Uterus (tissue), 4 donors: ENCODE measurements around the gene MANF. TPM values are rescaled to one million over a fixed set of nuclear protein-coding genes. Genes with fewer than 3 reads are reported as not detected.
"Not testable (repeated sequence)": the region's sequence is repeated elsewhere in the genome, so short reads cannot be mapped to it uniquely, and the experiment has no call there.

Experiments used
- DNase-seq, 2 donors: peaks; one replicate each; pipeline ENCODE4 v3.0.0-alpha.2; 2019 to 2020
- H3K27ac ChIP-seq, 2 donors: fragments of 200-600 bp; sonication (generic); 1 replicate in 1 of 2; 2 replicates in 1 of 2; pipeline ENCODE4 v1.5.1; 2016 to 2018
- H3K27me3 ChIP-seq, 2 donors: fragments of 200-600 bp; sonication (generic); one replicate each; pipeline ENCODE4 v1.5.1; 2018 to 2019; ENCODE audit warnings: control low read depth in 1 of 2
- H3K36me3 ChIP-seq, 2 donors: fragments of 200-600 bp; sonication (generic); one replicate each; pipeline ENCODE4 v1.5.1; 2019; ENCODE audit warnings: control low read depth in 1 of 2
- H3K4me1 ChIP-seq, 2 donors: fragments of 200-600 bp; sonication (generic); one replicate each; pipeline ENCODE4 v1.5.1; 2018 to 2019; ENCODE audit warnings: control low read depth in 1 of 2
- H3K4me3 ChIP-seq, 2 donors: fragments of 200-600 bp; sonication (generic); 1 replicate in 1 of 2; 2 replicates in 1 of 2; pipeline ENCODE4 v1.5.1; 2018 to 2019; ENCODE audit warnings: mild to moderate bottlenecking in 1 of 2
- H3K9me3 ChIP-seq, 2 donors: fragments of 200-600 bp; sonication (generic); one replicate each; pipeline ENCODE4 v1.5.1; 2019; ENCODE audit warnings: control low read depth in 1 of 2
- POLR2A ChIP-seq, 2 donors: fragments of 450-650 bp; IDR thresholded peaks; one replicate each; pipeline ENCODE4 v1.6.1; 2016; ENCODE audit warnings: antibody characterized with exemption in 2 of 2, mild to moderate bottlenecking in 1 of 2, moderate library complexity in 1 of 2
- intact Hi-C: fragments of 100-400 bp; cut with DNase I; formaldehyde crosslinking; loops from one replicate; pipeline ENCODE4 v1.15.1; 2023; ENCODE audit warnings: low total_unique reads
- total RNA-seq, 4 donors: library from RNA; depleted of rRNA in 3 of 4; stranded (reverse); fragments of >200 nt in 3 of 4; gene quantifications; one replicate each; pipeline versions ENCODE4 v1.1.0 to v1.2.4, GENCODE V29; 2014 to 2023
- TF ChIP-seq, protein P1 (sequence below), 4 experiments: fragments of 200-600 bp in 2 of 4; fragments of 450-650 bp in 2 of 4; sonication (generic) in 2 of 4; IDR thresholded peaks; one replicate each; pipeline ENCODE4 v1.5.1; 2016 to 2019; ENCODE audit warnings: antibody characterized with exemption in 4 of 4, mild to moderate bottlenecking in 2 of 4, moderate library complexity in 1 of 4
- donor health status: DM: yes; HTN: yes; CAD: no.

Gene MANF
- total RNA-seq, 4 donors from 2014 or later = 14.7 to 60.6 (median 28.8) TPM

DNA sequence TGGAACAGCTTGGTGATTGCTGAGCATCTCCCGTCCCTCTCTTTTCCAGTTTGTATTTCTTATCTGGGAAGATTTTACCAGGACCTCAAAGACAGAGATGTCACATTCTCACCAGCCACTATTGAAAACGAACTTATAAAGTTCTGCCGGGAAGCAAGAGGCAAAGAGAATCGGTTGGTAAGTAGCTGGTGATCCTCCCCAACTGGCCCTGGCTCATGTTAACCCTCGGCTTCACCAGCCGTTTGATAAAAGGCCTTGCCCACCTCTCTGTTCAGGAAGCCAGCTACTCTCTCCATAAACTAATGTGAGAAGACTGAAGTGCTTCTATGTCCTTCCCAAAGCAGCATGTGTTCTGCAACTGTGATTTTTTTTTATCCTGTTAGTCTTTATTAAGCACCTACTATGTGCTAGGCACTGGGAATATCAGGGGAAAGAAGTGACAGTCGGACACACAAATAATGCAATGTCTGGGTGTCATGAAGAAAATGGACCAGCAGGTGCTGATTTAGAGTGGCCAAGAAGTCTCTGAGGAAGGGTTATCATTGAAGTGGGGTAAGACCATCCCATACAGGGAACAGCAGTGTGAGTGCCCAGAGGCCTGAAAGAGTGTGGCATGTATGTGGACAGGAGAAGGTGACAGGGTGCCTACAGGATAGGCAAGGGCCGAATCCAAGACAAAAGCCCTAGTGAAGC is 1.2 kb downstream of the MANF start:
- H3K27me3 ChIP-seq = no peaks in the 10 kb centered on the region
- H3K36me3 ChIP-seq = no peaks in the 10 kb centered on the region
- H3K9me3 ChIP-seq = no peaks in the 10 kb centered on the region
- TF ChIP-seq POLR2A (IDR thresholded peaks at IDR 0.05) = no peak
- TF ChIP-seq, protein P1, sequence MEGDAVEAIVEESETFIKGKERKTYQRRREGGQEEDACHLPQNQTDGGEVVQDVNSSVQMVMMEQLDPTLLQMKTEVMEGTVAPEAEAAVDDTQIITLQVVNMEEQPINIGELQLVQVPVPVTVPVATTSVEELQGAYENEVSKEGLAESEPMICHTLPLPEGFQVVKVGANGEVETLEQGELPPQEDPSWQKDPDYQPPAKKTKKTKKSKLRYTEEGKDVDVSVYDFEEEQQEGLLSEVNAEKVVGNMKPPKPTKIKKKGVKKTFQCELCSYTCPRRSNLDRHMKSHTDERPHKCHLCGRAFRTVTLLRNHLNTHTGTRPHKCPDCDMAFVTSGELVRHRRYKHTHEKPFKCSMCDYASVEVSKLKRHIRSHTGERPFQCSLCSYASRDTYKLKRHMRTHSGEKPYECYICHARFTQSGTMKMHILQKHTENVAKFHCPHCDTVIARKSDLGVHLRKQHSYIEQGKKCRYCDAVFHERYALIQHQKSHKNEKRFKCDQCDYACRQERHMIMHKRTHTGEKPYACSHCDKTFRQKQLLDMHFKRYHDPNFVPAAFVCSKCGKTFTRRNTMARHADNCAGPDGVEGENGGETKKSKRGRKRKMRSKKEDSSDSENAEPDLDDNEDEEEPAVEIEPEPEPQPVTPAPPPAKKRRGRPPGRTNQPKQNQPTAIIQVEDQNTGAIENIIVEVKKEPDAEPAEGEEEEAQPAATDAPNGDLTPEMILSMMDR (IDR thresholded peaks at IDR 0.05) = no peak
- peak overlapping the region; percentile 78 to 96 for H3K4me3 ChIP-seq
- no peak for DNase-seq
- intact Hi-C loops = no loop called here
- H3K27ac ChIP-seq = peak overlapping the region; percentile 91 to 96
- peaks cover 8 to 10% of the 10 kb centered on the region in 2 donors for H3K4me1 ChIP-seq

DNA sequence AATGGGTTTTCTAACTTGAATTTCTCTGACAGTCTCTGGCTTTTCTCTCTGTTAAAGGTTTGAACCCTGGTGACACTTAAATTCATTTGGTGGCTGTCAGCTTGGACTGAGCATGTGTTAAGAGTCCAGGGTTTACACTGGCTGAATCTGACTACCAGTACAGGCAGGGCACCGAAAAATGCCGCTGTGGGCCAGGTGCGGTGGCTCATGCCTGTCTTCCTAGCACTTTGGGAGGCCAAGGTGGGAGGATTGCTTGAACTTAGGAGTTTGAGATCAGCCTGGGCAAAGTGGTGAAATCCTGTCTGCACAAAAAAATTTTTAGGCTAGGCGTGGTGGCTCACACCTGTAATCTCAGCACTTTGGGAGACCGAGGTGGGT is 1.8 kb downstream of the MANF start:
- peaks cover 8 to 12% of the 10 kb centered on the region in 2 donors for H3K4me1 ChIP-seq
- intact Hi-C loops = no loop called here
- no peaks in the 10 kb centered on the region for H3K9me3 ChIP-seq
- no peak overlapping the region for H3K4me3 ChIP-seq
- H3K27ac ChIP-seq = no peak overlapping the region
- no peaks in the 10 kb centered on the region for H3K36me3 ChIP-seq
- DNase-seq = no peak
- H3K27me3 ChIP-seq = no peaks in the 10 kb centered on the region
- TF ChIP-seq POLR2A (IDR thresholded peaks at IDR 0.05) = no peak
- TF ChIP-seq, protein P1 (IDR thresholded peaks at IDR 0.05) = no peak

- intact Hi-C loops, H3K36me3 ChIP-seq, H3K9me3 ChIP-seq, H3K4me3 ChIP-seq, H3K27me3 ChIP-seq, H3K27ac ChIP-seq, DNase-seq: not testable (repeated sequence)
- peaks cover 8 to 16% of the 10 kb centered on the region in 2 donors for H3K4me1 ChIP-seq
Measured at GRCh38 chr3:51387281-51387680, 2.2 kb downstream of the MANF start.

- Histone ChIP-seq H3K36me3 (no peaks in the 10 kb centered on the region), H3K27ac (no peak overlapping the region), H3K4me3 (no peak overlapping the region), H3K27me3 (no peaks in the 10 kb centered on the region), H3K9me3 (no peaks in the 10 kb centered on the region), H3K4me1 (peaks cover 8 to 23% of the 10 kb centered on the region in 2 donors)
- intact Hi-C loops = no loop called here
- TF ChIP-seq, protein P1 (IDR thresholded peaks at IDR 0.05) = no peak
- no peak for TF ChIP-seq POLR2A (IDR thresholded peaks at IDR 0.05)
- DNase-seq = no peak
Measured at GRCh38 chr3:51388286-51389029, 3.4 kb downstream of the MANF start.

- Histone ChIP-seq H3K4me1 (peaks cover 3 to 23% of the 10 kb centered on the region in 2 donors), H3K27ac (no peak overlapping the region), H3K36me3 (no peaks in the 10 kb centered on the region), H3K27me3 (no peaks in the 10 kb centered on the region), H3K4me3 (no peak overlapping the region), H3K9me3 (no peaks in the 10 kb centered on the region)
- no peak for TF ChIP-seq POLR2A (IDR thresholded peaks at IDR 0.05)
- TF ChIP-seq, protein P1 (IDR thresholded peaks at IDR 0.05) = peak; percentile 25 to 46 (median 38)
- DNase-seq = no peak
- intact Hi-C loops = loop anchor here (5.0 kb wide), 1 partner anchor 113 kb away; the partner anchor contains the start of gene DCAF1
Measured at GRCh38 chr3:51389423-51390183, 4.5 kb downstream of the MANF start.
